A673 (cell line): ENCODE data around the gene RAP2B. TPM values are rescaled to one million over a fixed set of nuclear protein-coding genes. Genes with fewer than 3 reads are reported as not detected.
A peak's percentile ranks its signal among the peaks of the same experiment; 100 is the strongest.

ENCODE experiments used
- BruUV-seq: library from RNA; stranded (reverse); fragments of 400-500 nt; replicated peaks from 2 replicates; lab custom pipeline; 2021; lab: Mats Ljungman, UMichigan
- CTCF ChIA-PET: fragments of 300-600 bp; sonication (Branson Sonifier 250); formaldehyde crosslinking; loops from one replicate; lab custom pipeline; 2022; ENCODE audit warnings: antibody characterized with exemption; lab: Charles Lee
- POLR2A ChIA-PET: fragments of 300-600 bp; sonication (Branson Sonifier 250); formaldehyde crosslinking; loops from one replicate; lab custom pipeline; 2022; ENCODE audit warnings: antibody characterized with exemption; ENCODE audit not compliant: low non-redundant PET; lab: Charles Lee
- DNase-seq: peaks from one replicate; pipeline ENCODE4 v3.0.0-alpha.2; 2015; ENCODE audit warnings: low spot score
- H3K27ac ChIP-seq: fragments of 200-600 bp; sonication (generic); 2 replicates; pipeline ENCODE4 v1.5.1; 2016; ENCODE audit warnings: mixed run types, low read depth, mild to moderate bottlenecking, mixed read lengths, antibody characterized with exemption, low read length; ENCODE audit not compliant: poor library complexity, severe bottlenecking
- H3K27me3 ChIP-seq: fragments of 200-600 bp; sonication (generic); replicated peaks from 2 replicates; pipeline ENCODE4 v1.6.1; 2017; ENCODE audit warnings: mixed run types, low read depth, mild to moderate bottlenecking, mixed read lengths, antibody characterized with exemption, low read length; ENCODE audit not compliant: insufficient read depth, poor library complexity
- H3K36me3 ChIP-seq: fragments of 200-600 bp; sonication (generic); 2 replicates; pipeline ENCODE4 v1.6.1; 2016; ENCODE audit warnings: mixed run types, mild to moderate bottlenecking, mixed read lengths, antibody characterized with exemption, low read length; ENCODE audit not compliant: insufficient read depth, poor library complexity, severe bottlenecking
- H3K4me1 ChIP-seq: fragments of 200-600 bp; sonication (generic); 2 replicates; pipeline ENCODE4 v1.6.1; 2017; ENCODE audit warnings: mixed run types, mild to moderate bottlenecking, mixed read lengths, antibody characterized with exemption, low read length; ENCODE audit not compliant: insufficient read depth, poor library complexity, severe bottlenecking
- H3K4me3 ChIP-seq: fragments of 200-600 bp; sonication (generic); 2 replicates; pipeline ENCODE4 v1.5.1; 2016; ENCODE audit warnings: low read depth, mixed run types, mild to moderate bottlenecking, mixed read lengths, low read length; ENCODE audit not compliant: poor library complexity, severe bottlenecking
- H3K9me3 ChIP-seq: fragments of 200-600 bp; sonication (generic); 2 replicates; pipeline ENCODE4 v1.6.1; 2016; ENCODE audit warnings: mixed run types, low read depth, mild to moderate bottlenecking, mixed read lengths, antibody characterized with exemption, low read length; ENCODE audit not compliant: poor library complexity, severe bottlenecking
- EZH2 ChIP-seq: fragments of 200-600 bp; sonication (generic); IDR thresholded peaks from 2 replicates; pipeline ENCODE4 v1.6.1; 2017; ENCODE audit warnings: borderline replicate concordance, low read depth, mild to moderate bottlenecking, mixed read lengths, antibody characterized with exemption, low read length; ENCODE audit not compliant: poor library complexity, severe bottlenecking
- intact Hi-C: fragments of 100-400 bp; cut with micrococcal nuclease; formaldehyde crosslinking; loops from one replicate; pipeline ENCODE4 v1.10.0; 2022; ENCODE audit not compliant: unreplicated experiment
- total RNA-seq: library from RNA; stranded (reverse); gene quantifications from 2 replicates; pipeline ENCODE4 v1.2.3, GENCODE V29; 2021
- TF ChIP-seq, protein P1 (sequence below): fragments of 300-800, 200-600 bp; sonication (generic); conservative IDR thresholded peaks from 2 replicates; pipeline ENCODE4 v1.5.1; 2017; ENCODE audit warnings: low read depth, mild to moderate bottlenecking, antibody characterized with exemption, low read length, moderate library complexity, mixed read lengths

RAP2B gene
- total RNA-seq, 1 experiment from 2014 or later, result 15.8 TPM

DNA sequence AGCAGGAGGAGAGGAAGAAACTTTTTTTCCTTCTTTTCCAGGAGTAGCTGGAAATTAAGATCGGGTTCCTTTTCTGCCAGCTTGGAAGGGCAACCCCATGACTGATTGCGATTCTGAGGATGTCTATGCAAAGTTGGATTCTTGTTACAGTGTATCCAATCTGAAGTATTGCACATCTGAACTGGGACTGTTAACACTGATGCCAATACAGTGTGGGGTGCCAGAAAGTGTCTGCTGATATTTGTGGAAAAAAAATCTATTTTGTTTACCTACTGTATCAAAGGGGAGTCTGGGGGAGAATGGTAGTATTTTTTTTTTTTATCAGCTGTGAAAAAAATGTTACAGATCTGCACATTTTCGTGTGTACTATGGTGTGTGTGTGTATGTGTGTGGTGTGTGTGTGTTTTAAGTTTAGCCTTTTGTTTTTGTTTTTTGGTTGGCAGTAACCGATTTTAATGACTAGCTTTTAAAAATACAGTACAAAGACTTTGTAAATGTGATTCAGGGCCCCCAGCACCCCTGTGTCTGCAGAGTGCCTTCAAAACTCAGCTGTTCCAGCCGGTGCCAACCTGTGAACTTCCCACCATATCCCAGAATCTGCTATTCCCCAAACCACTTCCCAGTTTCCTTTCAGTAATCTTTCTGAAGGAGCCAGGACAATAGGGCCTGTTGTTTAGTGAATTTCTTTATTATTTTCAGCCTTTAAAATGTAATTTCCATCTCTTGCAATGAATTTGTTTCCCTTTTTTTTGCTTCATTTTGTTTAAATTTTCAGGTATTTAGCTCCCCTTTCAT, 1.9 kb downstream of the RAP2B start:
- ChIA-PET CTCF (interaction anchor here (0.9 kb wide), 1 partner anchor 9 kb away, joined by 4 read pairs; no protein-coding TSS in a partner anchor), POLR2A (no interaction called here)
- no peak overlapping the region for H3K27ac ChIP-seq
- TSS peak; percentile 38 for BruUV-seq
- no peaks in the 10 kb centered on the region for H3K9me3 ChIP-seq
- no peaks in the 10 kb centered on the region for H3K36me3 ChIP-seq
- peak; percentile 31 for DNase-seq
- TF ChIP-seq, protein P1, sequence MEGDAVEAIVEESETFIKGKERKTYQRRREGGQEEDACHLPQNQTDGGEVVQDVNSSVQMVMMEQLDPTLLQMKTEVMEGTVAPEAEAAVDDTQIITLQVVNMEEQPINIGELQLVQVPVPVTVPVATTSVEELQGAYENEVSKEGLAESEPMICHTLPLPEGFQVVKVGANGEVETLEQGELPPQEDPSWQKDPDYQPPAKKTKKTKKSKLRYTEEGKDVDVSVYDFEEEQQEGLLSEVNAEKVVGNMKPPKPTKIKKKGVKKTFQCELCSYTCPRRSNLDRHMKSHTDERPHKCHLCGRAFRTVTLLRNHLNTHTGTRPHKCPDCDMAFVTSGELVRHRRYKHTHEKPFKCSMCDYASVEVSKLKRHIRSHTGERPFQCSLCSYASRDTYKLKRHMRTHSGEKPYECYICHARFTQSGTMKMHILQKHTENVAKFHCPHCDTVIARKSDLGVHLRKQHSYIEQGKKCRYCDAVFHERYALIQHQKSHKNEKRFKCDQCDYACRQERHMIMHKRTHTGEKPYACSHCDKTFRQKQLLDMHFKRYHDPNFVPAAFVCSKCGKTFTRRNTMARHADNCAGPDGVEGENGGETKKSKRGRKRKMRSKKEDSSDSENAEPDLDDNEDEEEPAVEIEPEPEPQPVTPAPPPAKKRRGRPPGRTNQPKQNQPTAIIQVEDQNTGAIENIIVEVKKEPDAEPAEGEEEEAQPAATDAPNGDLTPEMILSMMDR, result no peak
- no peak for TF ChIP-seq EZH2
- H3K4me1 ChIP-seq, result peaks cover 31% of the 10 kb centered on the region
- peak overlapping the region; percentile 72 for H3K4me3 ChIP-seq
- intact Hi-C loops, result loop anchor here (5.0 to 10.0 kb wide), 4 partner anchors 128 to 763 kb away; no protein-coding TSS in a partner anchor
- H3K27me3 ChIP-seq, result no peaks in the 10 kb centered on the region

DNA sequence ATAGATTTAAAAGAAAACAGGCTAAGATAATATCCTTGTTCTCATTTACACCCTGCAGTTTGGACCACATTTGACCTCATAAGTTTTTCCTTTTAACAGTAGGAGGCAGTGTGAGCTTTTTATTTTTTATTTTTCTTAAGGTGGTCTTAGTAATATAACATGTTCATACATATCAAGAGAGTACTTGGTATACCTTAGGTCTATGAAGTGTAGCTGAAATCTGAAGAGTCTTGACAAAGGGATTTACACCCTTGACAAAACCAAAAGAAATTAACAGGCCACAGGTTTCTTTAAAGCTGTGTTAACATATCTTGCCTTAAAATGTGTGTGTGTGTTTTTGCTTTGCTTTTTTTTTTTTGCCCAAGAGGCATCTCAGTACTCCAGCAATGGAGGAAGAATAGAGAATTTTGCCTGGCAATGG, 3.2 kb downstream of the RAP2B start:
- Histone ChIP-seq H3K36me3 (no peaks in the 10 kb centered on the region), H3K4me3 (peak overlapping the region; percentile 72)
- BruUV-seq, result no TSS peak

DNA sequence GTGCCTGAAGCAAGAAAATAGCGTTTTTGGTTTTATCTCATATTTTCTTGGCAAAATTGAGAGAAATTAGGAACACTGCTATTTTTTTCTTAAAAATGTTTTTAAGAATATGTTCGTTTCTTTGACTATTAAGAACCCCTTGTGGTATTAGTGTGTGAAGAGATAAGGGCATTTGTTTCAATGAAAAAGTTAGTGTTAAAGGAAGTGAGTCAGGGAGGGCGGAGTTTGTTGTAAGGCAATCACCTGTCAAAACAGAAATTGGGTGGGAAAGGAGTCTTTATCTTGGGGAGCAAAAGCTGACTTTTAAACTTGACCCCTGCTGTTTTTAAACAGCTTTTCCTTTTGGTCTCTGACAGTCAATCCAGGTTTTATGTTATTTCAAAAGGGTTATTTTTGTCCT, 4.2 kb downstream of the RAP2B start:
- no peak for DNase-seq
- ChIA-PET POLR2A (no interaction called here), CTCF (interaction anchor here (0.6 kb wide), 1 partner anchor 124 kb away, joined by 3 read pairs; no protein-coding TSS in a partner anchor)
- BruUV-seq, result no TSS peak
- intact Hi-C loops, result loop anchor here (10.0 kb wide), 1 partner anchor 269 kb away; no protein-coding TSS in a partner anchor
- H3K4me3 ChIP-seq, result peak overlapping the region; percentile 72
- peaks cover 31% of the 10 kb centered on the region for H3K4me1 ChIP-seq
- TF ChIP-seq EZH2, result no peak
- TF ChIP-seq, protein P1, result no peak
- no peaks in the 10 kb centered on the region for H3K27me3 ChIP-seq
- no peaks in the 10 kb centered on the region for H3K36me3 ChIP-seq
- H3K27ac ChIP-seq, result no peak overlapping the region
- no peaks in the 10 kb centered on the region for H3K9me3 ChIP-seq

More for the DNA sequence above, 3.2 kb downstream of the RAP2B start:
- CTCF ChIA-PET, result no interaction called here
- no peaks in the 10 kb centered on the region for H3K27me3 ChIP-seq
- no peaks in the 10 kb centered on the region for H3K9me3 ChIP-seq
- DNase-seq, result peak; percentile 66
- intact Hi-C loops, result loop anchor here (1.0 to 10.0 kb wide), 2 partner anchors 270 to 430 kb away; no protein-coding TSS in a partner anchor
- TF ChIP-seq, protein P1, result peak; percentile 62
- no peak for TF ChIP-seq EZH2
- peaks cover 31% of the 10 kb centered on the region for H3K4me1 ChIP-seq
- POLR2A ChIA-PET, result no interaction called here
- H3K27ac ChIP-seq, result no peak overlapping the region
